ENCODE measurements around the gene OTUD7B. TPM values are rescaled to one million over a fixed set of nuclear protein-coding genes. Genes with fewer than 3 reads are reported as not detected.
A peak's percentile ranks its signal among the peaks of the same experiment; 100 is the strongest.

The OTUD7B gene
- total and polyA plus RNA-seq, 9 of the 15 experiments (the other 6 are each of a cell fraction or from before 2014, with no cell fraction given) = 0.96 to 18.8 (median 7.4) TPM

GRCh38 chr1:149936170-149936991 is 74.1 kb downstream of the OTUD7B start, which contains the start of gene MTMR11 (continued):
- TF ChIP-seq MBD1 (CRISPR knock-in tag; IDR thresholded peaks at IDR 0.05) (no peak), NKRF (IDR thresholded peaks at IDR 0.05; ENCODE audit: borderline replicate concordance) (0 out of 2 replicates have a peak, but pooled peaks have one; percentile 27), ZNF507 (tag; conservative IDR thresholded peaks at IDR 0.05) (no peak), NFIX (CRISPR knock-in tag; IDR thresholded peaks at IDR 0.05; ENCODE audit: low read depth) (no peak), PML (IDR thresholded peaks at IDR 0.05; ENCODE audit: low read length) (no peak), ZBTB7A (IDR thresholded peaks at IDR 0.05; ENCODE audit: borderline replicate concordance, control insufficient read depth, low read depth, low read length) (no peak), BMI1 (IDR thresholded peaks at IDR 0.05; ENCODE audit: low read length) (no peak), CCAR2 (IDR thresholded peaks at IDR 0.05; ENCODE audit: low read depth, low read length) (no peak), NFXL1 (CRISPR knock-in tag; IDR thresholded peaks at IDR 0.05) (no peak), NRF1 (conservative IDR thresholded peaks at IDR 0.05 in 1 of 2, IDR thresholded peaks at IDR 0.05 in 1 of 2) (no peak), MAFK (IDR thresholded peaks at IDR 0.05; ENCODE audit: low read length) (no peak), HNRNPL (IDR thresholded peaks at IDR 0.05; ENCODE audit: low read depth, low read length) (no peak), RFX7 (CRISPR knock-in tag; IDR thresholded peaks at IDR 0.05) (no peak), ZC3H11A (IDR thresholded peaks at IDR 0.05; ENCODE audit: low read depth, low read length) (no peak), OTX1 (CRISPR knock-in tag; IDR thresholded peaks at IDR 0.05) (peak; percentile 41; the same call in 1 of the 2 replicates), RBM39 (optimal IDR thresholded peaks at IDR 0.05; ENCODE audit: low read depth, low read length) (no peak), ARNT (IDR thresholded peaks at IDR 0.05) (no peak), FOXA1 (IDR thresholded peaks at IDR 0.05; ENCODE audit: borderline replicate concordance) (no peak), ASH1L (IDR thresholded peaks at IDR 0.05; ENCODE audit: borderline replicate concordance, low read depth, partially characterized antibody) (no peak), HDAC2 (IDR thresholded peaks at IDR 0.05) (0 out of 2 replicates have a peak, but pooled peaks have one; percentile 24), TAL1 (IDR thresholded peaks at IDR 0.05) (0 out of 2 replicates have a peak, but pooled peaks have one; percentile 3), TRIM25 (IDR thresholded peaks at IDR 0.05; ENCODE audit: borderline replicate concordance) (no peak), PCBP2 (IDR thresholded peaks at IDR 0.05; ENCODE audit: low read depth, low read length, poor library complexity, severe bottlenecking) (no peak), NFIC (IDR thresholded peaks at IDR 0.05) (no peak)

All from K562 (cell line).